Breast epithelium (tissue), 3 donors: ENCODE measurements around the gene BRCC3.

Experiments used
- CTCF ChIP-seq, 3 donors: fragments of 450-650 bp; IDR thresholded peaks; one replicate each; pipeline ENCODE4 v1.5.1; 2016 to 2017; ENCODE audit warnings: antibody characterized with exemption in 3 of 3, mild to moderate bottlenecking in 3 of 3, moderate library complexity in 3 of 3
- POLR2A ChIP-seq: fragments of 450-650 bp; IDR thresholded peaks from one replicate; pipeline ENCODE4 v1.6.1; 2016; ENCODE audit warnings: antibody characterized with exemption, mild to moderate bottlenecking, moderate library complexity

GRCh38 chrX:155108427-155108826 lies 37.1 kb downstream of the BRCC3 start:
- TF ChIP-seq CTCF (IDR thresholded peaks at IDR 0.05) (no peak), POLR2A (no peak)
